Keratinocyte (primary cell): ENCODE results near the gene RNF144A. TPM values are rescaled to one million over a fixed set of nuclear protein-coding genes. Genes with fewer than 3 reads are reported as not detected.

Experiments
- DNase-seq: peaks from one replicate; pipeline ENCODE4 v3.0.0-alpha.2; 2011; ENCODE audit warnings: low read depth, missing footprints, low spot score
- FAIRE-seq: peaks from 2 replicates; lab custom pipeline; 2011; peaks lifted over from hg19 to GRCh38; lab: Jason Lieb, UNC
- H2AFZ ChIP-seq: 2 replicates; pipeline ENCODE4 v1.6.0; 2012; ENCODE audit warnings: low read length, control low read depth, inconsistent platforms; ENCODE audit not compliant: control insufficient read depth
- H3K27ac ChIP-seq: 2 replicates; pipeline ENCODE4 v1.5.1; 2011; ENCODE audit warnings: low read length; ENCODE audit not compliant: control insufficient read depth, insufficient read depth
- H3K27me3 ChIP-seq: 3 replicates; pipeline ENCODE4 v1.6.0; 2011; ENCODE audit warnings: low read length; ENCODE audit not compliant: control insufficient read depth, insufficient read depth; ENCODE audit errors: extremely low read depth
- H3K36me3 ChIP-seq, 2 experiments: 2 replicates in 1 of 2; 3 replicates in 1 of 2; pipeline ENCODE4 v1.5.1; 2011; ENCODE audit warnings: low read length in 2 of 2, mild to moderate bottlenecking in 1 of 2; ENCODE audit not compliant: control insufficient read depth in 2 of 2, insufficient read depth in 2 of 2; ENCODE audit errors: extremely low read depth in 1 of 2
- H3K4me1 ChIP-seq: 3 replicates; pipeline ENCODE4 v1.5.1; 2011; ENCODE audit warnings: low read length; ENCODE audit not compliant: control insufficient read depth, insufficient read depth; ENCODE audit errors: extremely low read depth
- H3K4me2 ChIP-seq: 3 replicates; pipeline ENCODE4 v1.6.0; 2011; ENCODE audit warnings: low read depth, low read length; ENCODE audit not compliant: control insufficient read depth, insufficient read depth; ENCODE audit errors: extremely low read depth
- H3K4me3 ChIP-seq, 3 experiments: fragments of 200-600 bp in 1 of 3; sonication (generic) in 1 of 3; 2 replicates in 2 of 3; 3 replicates in 1 of 3; pipeline ENCODE4 v1.5.1; 2011 to 2016; ENCODE audit warnings: low read length in 3 of 3, mild to moderate bottlenecking in 3 of 3, control low read depth in 2 of 3, inconsistent platforms in 1 of 3, low read depth in 1 of 3, mixed read lengths in 1 of 3, mixed run types in 1 of 3, moderate library complexity in 1 of 3; ENCODE audit not compliant: control insufficient read depth in 2 of 3, insufficient read depth in 2 of 3; ENCODE audit errors: extremely low read depth in 1 of 3
- H3K79me2 ChIP-seq: 2 replicates; pipeline ENCODE4 v1.6.0; 2012; ENCODE audit warnings: low read length; ENCODE audit not compliant: control insufficient read depth, insufficient read depth
- H3K9ac ChIP-seq: 3 replicates; pipeline ENCODE4 v1.6.0; 2011; ENCODE audit warnings: low read length; ENCODE audit not compliant: control insufficient read depth, insufficient read depth; ENCODE audit errors: extremely low read depth
- H3K9me1 ChIP-seq: 3 replicates; pipeline ENCODE4 v1.6.0; 2011; ENCODE audit warnings: low read length; ENCODE audit not compliant: control insufficient read depth, insufficient read depth; ENCODE audit errors: extremely low read depth
- H3K9me3 ChIP-seq: 2 replicates; pipeline ENCODE4 v1.5.1; 2012; ENCODE audit warnings: low read depth, low read length; ENCODE audit not compliant: control insufficient read depth
- H4K20me1 ChIP-seq: 3 replicates; pipeline ENCODE4 v1.6.0; 2011; ENCODE audit warnings: low read length; ENCODE audit not compliant: control insufficient read depth, insufficient read depth; ENCODE audit errors: extremely low read depth
- CTCF ChIP-seq, 3 experiments: IDR thresholded peaks in 1 of 3; conservative IDR thresholded peaks in 1 of 3; optimal IDR thresholded peaks in 1 of 3; 2 replicates in 2 of 3; 3 replicates in 1 of 3; pipeline versions ENCODE3 to v1.5.1; 2011; ENCODE audit warnings: low read length in 3 of 3, mild to moderate bottlenecking in 3 of 3, moderate library complexity in 2 of 3, control low read depth in 1 of 3, inconsistent platforms in 1 of 3; ENCODE audit not compliant: insufficient read depth in 2 of 3; ENCODE audit errors: extremely low read depth in 1 of 3
- EZH2 ChIP-seq: IDR thresholded peaks from one replicate; pipeline ENCODE4 v1.6.1; 2012; ENCODE audit warnings: inconsistent platforms, mild to moderate bottlenecking, low read length, moderate library complexity
- dilution Hi-C: fragments of 300-500 bp; cut with MboI; formaldehyde crosslinking; loops from one replicate; pipeline ENCODE4 v1.7.0; 2020; ENCODE audit warnings: low sequenced_read_pairs; ENCODE audit not compliant: extremely low pct_ligation_motif_present
- polyA plus RNA-seq, 5 experiments: library from polyadenylated mRNA; depleted of rRNA in 3 of 5; stranded (reverse) in 3 of 5; stranded (forward) in 1 of 5; unstranded in 1 of 5; fragments of >200 nt; gene quantifications; 1 replicate in 1 of 5; 2 replicates in 3 of 5; 3 replicates in 1 of 5; pipeline versions ENCODE4 v1.2.1 to v1.2.3, GENCODE V29; 2011 to 2012; ENCODE audit warnings: missing spikeins in 2 of 5, low read depth in 1 of 5, low replicate concordance in 1 of 5

RNF144A gene
- polyA plus RNA-seq, 1 donor (not counting 4 experiments of a cell fraction or from before 2014, with no cell fraction given) = 1.4 TPM

- FAIRE-seq (no peak), DNase-seq (no peak)
- dilution Hi-C loops = no loop called here
- no peak overlapping the region for H2AFZ ChIP-seq
- H3K4me2 ChIP-seq = no peak overlapping the region
- no peaks in the 10 kb centered on the region for H3K4me1 ChIP-seq
- no peaks in the 10 kb centered on the region for H3K79me2 ChIP-seq
- H3K9me1 ChIP-seq = no peaks in the 10 kb centered on the region
- no peaks in the 10 kb centered on the region for H4K20me1 ChIP-seq
- H3K9me3 ChIP-seq = no peaks in the 10 kb centered on the region
- TF ChIP-seq EZH2 (no peak), CTCF (optimal IDR thresholded peaks at IDR 0.05 in 1 of 3, IDR thresholded peaks at IDR 0.05 in 1 of 3, conservative IDR thresholded peaks at IDR 0.05 in 1 of 3; ENCODE audit: extremely low read depth in 1 of 3, insufficient read depth in 2 of 3, low read length in 3 of 3) (no peak)
- H3K36me3 ChIP-seq = no peaks in the 10 kb centered on the region
- H3K9ac ChIP-seq = no peak overlapping the region
- H3K4me3 ChIP-seq = no peak overlapping the region
- H3K27me3 ChIP-seq = no peaks in the 10 kb centered on the region
- no peak overlapping the region for H3K27ac ChIP-seq
Observed at GRCh38 chr2:6992794-6993228, 75.6 kb downstream of the RNF144A start.

GRCh38 chr2:6993229-6993640 lies 76.0 kb downstream of the RNF144A start:
- H3K4me2 ChIP-seq = no peak overlapping the region
- H3K9ac ChIP-seq = no peak overlapping the region
- no peak overlapping the region for H3K4me3 ChIP-seq
- H3K9me1 ChIP-seq = no peaks in the 10 kb centered on the region
- no peaks in the 10 kb centered on the region for H3K27me3 ChIP-seq
- H3K9me3 ChIP-seq = no peaks in the 10 kb centered on the region
- H3K36me3 ChIP-seq = no peaks in the 10 kb centered on the region
- FAIRE-seq (no peak), DNase-seq (no peak)
- TF ChIP-seq EZH2 (no peak), CTCF (optimal IDR thresholded peaks at IDR 0.05 in 1 of 3, IDR thresholded peaks at IDR 0.05 in 1 of 3, conservative IDR thresholded peaks at IDR 0.05 in 1 of 3; ENCODE audit: extremely low read depth in 1 of 3, insufficient read depth in 2 of 3, low read length in 3 of 3) (no peak)
- dilution Hi-C loops = no loop called here
- no peak overlapping the region for H2AFZ ChIP-seq
- H3K4me1 ChIP-seq = no peaks in the 10 kb centered on the region
- no peak overlapping the region for H3K27ac ChIP-seq
- H3K79me2 ChIP-seq = no peaks in the 10 kb centered on the region
- H4K20me1 ChIP-seq = no peaks in the 10 kb centered on the region
